NCI-H2196 treated with DMSO at 0.1 percent for 48 hours (cell line): Measurements from ENCODE around the gene PAK1.

Experiments
- DNase-seq: peaks from one replicate; lab custom pipeline; 2025; ENCODE audit not compliant: unreplicated experiment; lab: John Stamatoyannopoulos, UW

The PAK1 gene

DNA sequence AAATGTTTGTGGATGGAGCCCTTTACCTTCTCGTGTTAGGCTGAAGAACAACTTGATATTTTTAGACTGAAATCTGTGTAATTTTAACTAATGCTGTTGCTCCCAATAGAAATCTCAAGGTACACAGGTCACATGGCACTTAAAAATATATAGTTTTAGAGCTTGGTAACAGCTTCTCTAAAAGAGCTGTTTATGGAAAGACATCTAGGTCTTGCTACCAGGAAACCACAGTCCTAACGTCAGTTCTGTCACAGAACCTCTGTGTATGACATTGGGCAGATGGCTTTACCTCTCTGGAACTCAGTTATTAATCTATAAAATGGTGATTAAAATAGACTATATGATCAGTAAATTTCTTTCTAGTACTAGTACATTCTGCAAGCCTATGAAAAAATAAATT lies 35.4 kb downstream of the PAK1 start:
- DNase-seq: no peak

DNA sequence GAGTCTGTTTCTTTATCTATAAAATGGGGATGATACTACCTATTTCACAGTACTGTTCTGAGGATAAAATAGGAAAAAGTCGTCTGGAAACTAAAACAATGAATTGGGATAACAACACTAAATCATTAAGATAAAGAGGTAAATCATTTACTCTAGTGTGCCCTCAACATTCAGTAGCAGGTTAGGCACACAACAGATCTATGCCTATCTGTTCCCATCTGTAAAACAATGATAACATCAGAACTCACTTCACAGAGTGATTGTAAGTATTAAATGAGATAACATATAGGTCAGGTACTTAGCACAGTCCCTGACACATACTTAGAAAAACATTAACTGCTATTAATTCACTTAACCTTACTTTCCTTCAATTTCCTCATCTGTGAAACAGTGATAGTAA lies 36.9 kb downstream of the PAK1 start:
- DNase-seq: no peak

DNA sequence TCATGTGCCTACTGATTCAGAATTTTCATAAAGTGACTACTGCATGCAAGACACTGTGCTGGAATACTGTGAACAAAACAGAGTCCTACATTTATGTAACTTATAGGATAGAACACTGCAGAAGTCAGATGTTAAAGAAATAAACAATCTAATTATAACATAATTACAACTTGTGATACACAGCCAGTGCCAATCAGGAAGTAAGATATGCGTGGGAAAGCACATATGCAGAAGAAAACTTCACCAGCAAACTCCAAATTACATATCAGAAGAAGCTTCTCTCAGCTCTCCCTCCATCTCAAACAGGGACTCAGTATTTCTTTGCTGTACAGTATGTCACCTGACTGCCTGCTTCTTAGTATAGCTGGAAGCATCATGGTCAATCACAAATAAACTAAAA lies 37.4 kb downstream of the PAK1 start:
- DNase-seq: no peak

- no peak for DNase-seq
These were observed 37.9 kb downstream of the PAK1 start for GRCh38 chr11:77435972-77436371.

GRCh38 chr11:77431813-77432212 lies 42.1 kb downstream of the PAK1 start:
- no peak for DNase-seq

DNA sequence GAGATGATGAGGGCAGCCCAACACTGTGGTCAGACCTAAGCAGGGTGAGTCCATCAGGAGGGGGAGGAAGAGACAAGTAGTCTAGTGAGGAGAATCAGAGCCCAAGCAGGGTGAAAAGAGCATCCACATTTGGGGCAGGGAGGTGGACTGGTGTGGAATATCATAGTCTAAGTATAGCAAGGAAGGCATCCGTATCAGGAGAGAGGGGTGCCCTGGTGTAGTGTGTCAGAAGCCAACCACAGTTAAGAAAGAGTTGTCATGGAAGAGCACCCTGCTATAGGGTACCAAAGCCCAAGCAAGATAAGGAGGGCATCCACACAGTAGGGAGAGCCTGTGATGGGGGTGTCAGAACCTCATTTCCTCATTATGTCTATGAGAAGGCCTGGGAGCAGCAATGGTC lies 45.3 kb downstream of the PAK1 start:
- DNase-seq: no peak

DNA sequence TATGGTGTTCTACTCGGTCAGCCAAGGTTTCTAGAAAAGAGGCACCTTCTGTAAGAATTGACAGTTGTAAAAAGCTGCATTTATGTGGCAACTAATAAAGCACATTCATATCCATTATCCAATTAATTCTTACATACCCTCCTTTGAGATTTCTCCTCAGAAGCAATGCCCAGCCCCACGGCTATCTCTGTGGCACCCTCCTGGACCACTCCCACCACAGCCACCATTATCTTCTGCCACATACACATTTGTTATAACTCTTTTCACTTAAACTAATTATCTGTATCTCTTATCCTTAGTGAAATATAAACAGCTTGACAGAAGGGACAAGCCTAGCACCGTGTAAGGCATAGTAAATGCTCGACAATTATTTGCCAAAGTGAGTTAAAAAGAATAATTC lies 48.5 kb downstream of the PAK1 start:
- DNase-seq: no peak

GRCh38 chr11:77424644-77425043 lies 49.2 kb downstream of the PAK1 start:
- no peak for DNase-seq

DNA sequence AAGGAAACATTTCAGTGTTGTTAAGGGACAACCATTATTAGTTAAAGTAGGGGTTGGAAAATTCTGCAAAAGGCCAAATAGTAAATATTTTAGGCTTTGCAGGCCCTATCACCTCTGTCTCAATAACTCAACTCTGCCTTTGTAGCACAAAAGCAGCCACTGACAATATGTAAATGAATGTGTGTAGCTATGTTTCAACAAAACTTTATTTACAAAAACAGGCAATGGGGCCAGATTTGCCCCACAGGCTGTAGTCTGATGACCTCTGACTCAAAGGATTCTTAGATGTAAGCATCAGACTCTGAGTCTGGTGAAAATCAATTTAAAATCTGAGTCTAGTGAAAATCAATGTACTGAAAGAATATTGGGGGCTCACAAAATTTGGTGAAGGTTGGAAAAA lies 50.3 kb downstream of the PAK1 start:
- DNase-seq: no peak

- no peak for DNase-seq
These were observed 51.2 kb downstream of the PAK1 start for GRCh38 chr11:77422687-77423086.

GRCh38 chr11:77421041-77421723 lies 52.7 kb downstream of the PAK1 start:
- DNase-seq: no peak

DNA sequence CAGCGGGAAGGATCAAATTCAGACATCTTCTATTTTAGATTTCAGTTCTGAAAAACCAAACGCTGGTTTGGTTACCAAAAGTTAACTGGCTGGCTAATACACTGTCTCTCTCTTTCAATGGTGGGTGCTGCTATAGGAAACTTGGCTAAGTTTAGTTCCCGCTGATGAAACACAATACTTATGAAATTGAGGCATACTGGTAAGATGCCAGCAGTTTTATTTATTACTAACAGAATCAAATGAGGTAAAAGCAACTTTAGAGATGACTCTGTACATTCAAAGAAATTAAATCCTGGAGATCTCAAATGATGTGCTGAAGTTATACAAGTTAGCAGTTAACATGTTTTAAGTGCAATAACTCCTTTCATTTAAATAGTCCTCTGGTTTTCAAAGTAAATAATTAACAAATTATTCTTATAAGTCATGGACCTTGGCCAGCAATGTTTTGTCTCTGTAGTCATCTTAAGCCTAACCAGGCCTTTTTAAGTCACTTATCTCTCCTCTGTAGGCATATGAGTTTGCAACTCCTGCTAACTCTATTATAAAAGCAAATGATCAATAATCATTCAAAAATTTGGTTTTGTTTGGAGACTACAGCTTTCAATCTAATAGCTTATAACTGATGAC lies 54.8 kb downstream of the PAK1 start:
- no peak for DNase-seq

GRCh38 chr11:77418155-77418970 lies 55.5 kb downstream of the PAK1 start:
- DNase-seq: no peak

DNA sequence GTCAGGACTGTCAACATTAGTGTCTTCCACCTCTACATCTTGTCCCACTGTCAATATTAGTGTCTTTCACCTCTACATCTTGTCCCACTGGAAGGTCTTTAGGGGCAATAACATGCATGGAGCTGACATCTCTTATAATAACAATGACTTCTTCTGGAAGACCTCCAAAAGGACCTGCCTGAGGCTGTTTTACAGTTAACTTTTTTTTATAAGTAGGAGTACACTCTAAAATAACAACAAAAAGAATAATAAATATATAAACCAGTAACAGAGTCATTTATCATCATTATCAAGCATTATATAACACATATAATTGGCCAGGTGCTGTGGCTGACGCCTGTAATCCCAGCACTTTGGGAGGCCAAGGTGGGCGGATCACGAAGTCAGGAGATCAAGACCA lies 57.5 kb downstream of the PAK1 start:
- no peak for DNase-seq

- DNase-seq: no peak
These were observed 59.9 kb downstream of the PAK1 start for GRCh38 chr11:77413850-77414460.

DNA sequence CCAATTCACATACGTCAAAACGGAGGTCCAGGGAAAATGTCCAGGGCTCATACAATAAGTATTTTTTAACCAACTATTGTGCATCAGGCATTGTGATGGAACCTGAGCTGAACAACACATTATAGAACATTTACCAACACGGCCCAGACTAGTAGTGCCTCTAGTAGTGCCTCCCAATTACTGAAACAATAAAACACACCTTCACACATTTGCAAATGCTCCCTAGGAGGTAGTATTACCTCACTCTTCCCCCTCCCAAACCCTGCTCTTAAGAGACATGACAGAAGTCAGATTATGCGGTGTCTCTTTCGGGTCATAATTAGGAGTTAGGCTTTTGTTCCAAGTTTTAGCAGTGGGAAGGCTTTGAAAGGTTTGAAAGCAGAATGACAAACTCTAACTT lies 61.1 kb downstream of the PAK1 start:
- DNase-seq: no peak

- DNase-seq: no peak
These were observed 62.0 kb downstream of the PAK1 start for GRCh38 chr11:77411717-77412441.

DNA sequence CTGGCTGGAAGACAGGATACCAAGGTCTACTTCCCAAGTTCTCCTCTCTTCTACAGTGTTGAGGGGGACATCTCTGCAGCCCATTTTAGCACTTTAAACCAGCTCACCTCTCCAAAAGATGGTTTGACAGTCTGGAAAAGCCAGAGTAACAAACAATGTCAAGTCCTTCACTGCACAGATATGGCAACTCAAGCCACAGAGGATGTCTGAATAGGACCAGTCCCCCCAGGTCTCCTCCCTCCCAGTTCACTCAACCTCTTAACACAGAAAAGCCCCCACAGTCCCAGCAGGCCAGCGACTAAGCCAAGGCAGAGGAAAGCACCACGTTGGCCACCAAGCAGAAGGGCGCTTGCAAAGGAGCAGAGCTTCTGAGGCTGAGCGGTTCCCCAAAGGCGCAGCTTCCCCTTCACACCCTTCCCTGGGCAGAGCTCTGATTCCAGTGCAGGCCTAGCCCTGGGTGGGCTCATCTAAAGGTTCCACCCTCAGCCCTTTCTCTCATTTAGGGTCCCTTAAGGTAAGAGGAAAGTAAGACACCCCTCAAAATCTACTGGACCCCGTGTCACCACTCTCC lies 62.7 kb downstream of the PAK1 start:
- no peak for DNase-seq

DNA sequence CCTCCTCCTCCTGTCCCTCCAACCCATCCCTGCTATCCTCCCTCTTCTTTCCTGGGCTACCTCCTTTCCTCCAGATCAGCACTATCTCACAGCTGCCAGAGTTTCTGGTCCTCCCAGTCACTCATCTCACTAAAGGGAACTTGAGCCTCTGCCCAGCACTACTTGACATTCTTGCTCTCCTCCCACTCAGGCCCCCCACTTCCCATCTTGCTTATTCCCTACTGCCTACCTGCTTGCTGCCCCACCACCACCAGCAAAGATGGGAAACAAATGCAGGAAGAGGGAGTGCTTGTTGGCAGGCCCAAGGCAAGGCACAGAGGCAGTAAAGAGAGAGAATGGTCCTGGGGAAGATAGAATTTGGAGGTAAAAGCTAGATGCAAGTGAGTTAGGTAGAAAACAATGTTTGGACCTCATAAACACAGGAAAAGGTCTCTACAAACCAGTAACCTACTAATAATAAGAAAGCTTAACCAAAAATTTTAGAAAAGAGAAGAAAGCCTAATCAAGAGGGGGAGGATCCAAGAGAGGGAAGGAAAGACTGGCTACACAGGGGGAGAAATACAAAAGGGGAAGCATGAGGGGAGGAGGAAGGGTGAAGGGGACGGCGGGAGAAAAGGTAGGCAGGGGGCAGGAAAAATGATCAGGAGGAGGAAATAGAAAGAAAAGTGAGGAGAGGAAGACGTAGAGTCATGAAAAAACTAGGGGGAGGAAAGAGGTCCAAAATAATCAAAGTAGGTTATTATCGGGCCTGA lies 63.6 kb downstream of the PAK1 start:
- no peak for DNase-seq

- no peak for DNase-seq
These were observed 64.8 kb downstream of the PAK1 start for GRCh38 chr11:77409046-77409445.
